T-helper 2 cell treated with Interferon-gamma antibody and Interleukin-4, amounts not matched to agents 5 μg/mL and 100 μg/mL, for 36 hours (primary cell): ENCODE measurements around the gene NKX1-1.

Experiments used
- DNase-seq: peaks from one replicate; pipeline ENCODE4 v3.0.0; 2021; ENCODE audit warnings: low spot score
- H3K27ac Mint-ChIP-seq: one replicate; pipeline ENCODE4 v1.8.0; 2021; ENCODE audit warnings: mild to moderate bottlenecking, mixed read lengths
- H3K27me3 Mint-ChIP-seq: one replicate; pipeline ENCODE4 v1.8.0; 2021; ENCODE audit warnings: low read depth, mixed read lengths
- H3K36me3 Mint-ChIP-seq: one replicate; pipeline ENCODE4 v1.8.0; 2021; ENCODE audit warnings: low read depth, mixed read lengths
- H3K4me1 Mint-ChIP-seq: one replicate; pipeline ENCODE4 v1.8.0; 2021; ENCODE audit warnings: low read depth, mixed read lengths
- H3K4me3 Mint-ChIP-seq: one replicate; pipeline ENCODE4 v1.8.0; 2022; ENCODE audit warnings: mild to moderate bottlenecking, moderate library complexity, mixed read lengths
- H3K9me3 Mint-ChIP-seq: one replicate; pipeline ENCODE4 v1.8.0; 2021; ENCODE audit warnings: mixed read lengths

The NKX1-1 gene

GRCh38 chr4:1403591-1404572 is 2.4 kb downstream of the NKX1-1 start:
- Mint-ChIP-seq H3K4me1 (no peaks in the 10 kb centered on the region), H3K9me3 (no peaks in the 10 kb centered on the region), H3K27ac (no peak overlapping the region), H3K27me3 (peaks cover 40% of the 10 kb centered on the region), H3K36me3 (peaks cover 2% of the 10 kb centered on the region), H3K4me3 (no peak overlapping the region)
- no peak for DNase-seq

- Mint-ChIP-seq H3K9me3 (peaks cover 3% of the 10 kb centered on the region), H3K27me3 (peaks cover 33% of the 10 kb centered on the region), H3K4me3 (no peak overlapping the region), H3K36me3 (peaks cover 5% of the 10 kb centered on the region), H3K27ac (no peak overlapping the region), H3K4me1 (no peaks in the 10 kb centered on the region)
- no peak for DNase-seq
Observed at GRCh38 chr4:1403177-1403583, 3.1 kb downstream of the NKX1-1 start.

DNA sequence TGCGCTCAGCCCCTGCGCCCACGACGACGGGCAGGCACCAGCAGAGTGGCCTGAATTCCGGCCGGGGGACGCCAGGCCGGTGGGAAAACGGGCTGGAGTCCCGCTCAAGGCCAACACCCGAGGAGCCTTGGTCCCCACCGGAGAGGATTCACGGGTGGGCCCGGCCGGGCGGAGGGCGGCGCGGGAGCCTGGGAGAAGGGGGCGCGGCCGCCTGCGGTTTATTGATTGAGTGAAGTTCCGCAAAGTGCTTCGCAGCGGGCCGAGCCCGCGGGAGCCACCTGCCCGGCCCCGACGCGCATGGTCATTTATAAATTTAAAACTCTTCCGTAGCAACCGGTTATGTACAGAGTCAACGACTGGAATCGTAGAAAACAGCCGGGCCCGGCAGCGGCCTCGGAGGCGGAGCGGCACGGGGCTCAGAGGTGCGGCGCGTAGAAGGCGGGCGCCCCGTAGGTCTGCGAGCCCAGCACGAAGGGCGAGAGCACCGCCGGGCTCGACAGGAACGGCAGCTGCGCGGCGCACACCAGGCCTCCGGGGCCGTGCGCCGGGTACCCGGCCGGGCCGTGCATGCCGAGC is 3.6 kb downstream of the NKX1-1 start:
- no peaks in the 10 kb centered on the region for H3K4me1 Mint-ChIP-seq
- peaks cover 3% of the 10 kb centered on the region for H3K9me3 Mint-ChIP-seq
- H3K27me3 Mint-ChIP-seq: peaks cover 31% of the 10 kb centered on the region
- no peak overlapping the region for H3K27ac Mint-ChIP-seq
- H3K4me3 Mint-ChIP-seq: no peak overlapping the region
- DNase-seq: no peak
- peaks cover 5% of the 10 kb centered on the region for H3K36me3 Mint-ChIP-seq

DNA sequence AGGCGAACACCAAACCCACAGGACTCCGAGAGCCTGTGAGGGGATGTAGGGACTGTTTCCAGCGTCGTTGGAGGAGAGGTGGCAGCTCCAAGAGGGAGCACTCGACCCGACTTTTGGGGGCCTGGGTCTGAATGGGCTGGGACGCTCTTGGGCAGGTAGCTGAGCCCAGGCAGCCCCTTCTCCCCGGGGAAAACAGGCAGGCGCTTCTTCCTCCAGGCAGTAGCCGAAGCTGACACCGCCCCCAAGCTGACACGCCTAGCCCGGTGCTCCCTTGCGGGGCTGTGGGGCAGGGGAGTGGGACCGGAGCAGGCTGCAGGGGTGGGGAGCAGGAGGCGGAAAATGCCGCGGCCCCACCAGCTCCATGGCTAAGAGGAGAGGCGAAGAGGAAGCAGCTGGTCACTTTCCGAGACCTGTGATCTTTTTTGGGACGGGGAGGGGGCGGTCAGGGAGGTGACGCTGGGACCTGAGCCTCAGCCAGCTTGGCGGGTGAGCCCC is 4.2 kb downstream of the NKX1-1 start:
- peaks cover 26% of the 10 kb centered on the region for H3K27me3 Mint-ChIP-seq
- no peak overlapping the region for H3K4me3 Mint-ChIP-seq
- H3K4me1 Mint-ChIP-seq: no peaks in the 10 kb centered on the region
- H3K9me3 Mint-ChIP-seq: peaks cover 3% of the 10 kb centered on the region
- H3K27ac Mint-ChIP-seq: no peak overlapping the region
- DNase-seq: no peak
- peaks cover 5% of the 10 kb centered on the region for H3K36me3 Mint-ChIP-seq

- Mint-ChIP-seq H3K9me3 (peaks cover 6% of the 10 kb centered on the region), H3K27me3 (peaks cover 25% of the 10 kb centered on the region), H3K27ac (no peak overlapping the region), H3K4me3 (no peak overlapping the region), H3K4me1 (no peaks in the 10 kb centered on the region), H3K36me3 (peaks cover 8% of the 10 kb centered on the region)
- DNase-seq: no peak
Observed at GRCh38 chr4:1401409-1402020, 4.7 kb downstream of the NKX1-1 start.

DNA sequence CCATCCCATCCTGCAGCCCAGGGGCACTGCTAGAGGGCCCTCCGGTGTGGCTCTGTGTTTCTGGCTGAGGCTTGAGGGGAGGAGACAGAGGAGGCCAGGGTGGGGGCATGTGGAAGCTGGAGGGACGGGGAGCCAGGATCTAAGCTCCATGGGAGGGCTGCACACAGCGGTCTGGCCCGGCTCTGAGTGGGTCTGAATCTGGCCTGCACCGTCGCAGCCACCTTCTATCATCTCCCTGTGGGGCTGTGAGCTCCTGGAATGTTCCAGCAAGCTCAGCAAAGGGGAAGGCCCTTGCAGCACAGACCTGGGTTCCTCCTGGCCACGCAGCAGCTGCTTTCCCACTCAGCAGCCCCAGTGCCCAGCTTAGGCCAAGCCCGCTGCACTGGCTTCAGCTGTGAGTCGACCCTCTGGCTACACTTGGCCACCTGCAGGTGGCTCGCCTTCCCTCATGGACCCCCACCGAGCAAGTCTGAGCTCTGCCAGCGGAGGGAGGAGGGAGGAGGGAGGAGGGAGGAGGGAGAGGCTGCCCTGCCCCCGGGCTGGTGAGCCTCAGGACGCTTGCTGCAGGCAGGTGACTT is 5.3 kb downstream of the NKX1-1 start:
- Mint-ChIP-seq H3K27me3 (peaks cover 25% of the 10 kb centered on the region), H3K9me3 (peaks cover 10% of the 10 kb centered on the region), H3K4me3 (no peak overlapping the region), H3K36me3 (peaks cover 8% of the 10 kb centered on the region), H3K27ac (no peak overlapping the region), H3K4me1 (no peaks in the 10 kb centered on the region)
- no peak for DNase-seq

- Mint-ChIP-seq H3K4me1 (no peaks in the 10 kb centered on the region), H3K27ac (no peak overlapping the region), H3K27me3 (peaks cover 24% of the 10 kb centered on the region), H3K4me3 (no peak overlapping the region), H3K9me3 (peaks cover 14% of the 10 kb centered on the region), H3K36me3 (peaks cover 9% of the 10 kb centered on the region)
- DNase-seq: no peak
Observed at GRCh38 chr4:1400191-1400805, 5.9 kb downstream of the NKX1-1 start.

- no peak overlapping the region for H3K4me3 Mint-ChIP-seq
- DNase-seq: no peak
- peaks cover 19% of the 10 kb centered on the region for H3K27me3 Mint-ChIP-seq
- H3K36me3 Mint-ChIP-seq: peaks cover 8% of the 10 kb centered on the region
- no peak overlapping the region for H3K27ac Mint-ChIP-seq
- peaks cover 14% of the 10 kb centered on the region for H3K9me3 Mint-ChIP-seq
- no peaks in the 10 kb centered on the region for H3K4me1 Mint-ChIP-seq
Observed at GRCh38 chr4:1399508-1400190, 6.6 kb downstream of the NKX1-1 start.

DNA sequence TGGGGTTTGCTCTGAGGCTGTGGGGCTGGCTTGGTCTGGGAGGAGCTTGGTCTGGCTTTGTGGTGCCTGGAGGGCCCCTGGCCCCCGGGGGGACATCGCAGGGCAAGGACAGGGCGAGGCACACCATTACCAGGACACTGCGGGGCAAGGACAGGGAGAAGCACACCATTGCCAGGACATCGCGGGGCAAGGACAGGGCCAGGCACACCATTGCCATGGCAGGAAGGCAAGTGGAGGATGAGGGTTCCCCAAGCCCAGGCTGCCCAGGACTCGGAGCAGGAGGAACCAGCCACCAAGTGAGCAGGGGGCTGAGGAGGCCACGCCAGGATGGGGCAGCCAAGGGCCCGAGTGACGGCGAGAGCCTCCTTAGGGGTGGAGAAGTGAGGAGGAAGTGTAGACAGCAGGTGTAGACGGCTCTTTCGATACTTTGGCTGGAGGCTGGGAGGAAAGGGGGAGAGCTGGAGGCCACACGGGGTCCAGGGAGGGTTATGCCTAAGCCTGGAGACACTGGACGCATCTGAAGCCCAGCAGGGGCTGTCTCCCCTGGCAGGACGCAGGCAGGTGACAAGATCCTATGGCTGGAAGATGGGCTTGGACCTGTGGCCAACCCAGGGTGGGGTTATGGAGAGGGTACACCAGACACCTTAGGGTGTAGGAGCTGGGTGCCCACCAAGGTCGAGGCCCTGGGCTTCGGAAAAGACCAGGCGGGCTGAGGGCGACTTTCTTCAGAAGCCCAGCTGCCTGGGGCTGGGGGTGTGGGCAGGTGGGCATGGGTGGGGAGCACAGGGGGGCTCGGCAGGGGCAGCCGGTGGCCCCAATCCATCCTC is 7.3 kb downstream of the NKX1-1 start:
- Mint-ChIP-seq H3K36me3 (peaks cover 8% of the 10 kb centered on the region), H3K4me1 (no peaks in the 10 kb centered on the region), H3K4me3 (no peak overlapping the region), H3K27me3 (peaks cover 15% of the 10 kb centered on the region), H3K9me3 (peaks cover 19% of the 10 kb centered on the region), H3K27ac (no peak overlapping the region)
- DNase-seq: no peak

DNA sequence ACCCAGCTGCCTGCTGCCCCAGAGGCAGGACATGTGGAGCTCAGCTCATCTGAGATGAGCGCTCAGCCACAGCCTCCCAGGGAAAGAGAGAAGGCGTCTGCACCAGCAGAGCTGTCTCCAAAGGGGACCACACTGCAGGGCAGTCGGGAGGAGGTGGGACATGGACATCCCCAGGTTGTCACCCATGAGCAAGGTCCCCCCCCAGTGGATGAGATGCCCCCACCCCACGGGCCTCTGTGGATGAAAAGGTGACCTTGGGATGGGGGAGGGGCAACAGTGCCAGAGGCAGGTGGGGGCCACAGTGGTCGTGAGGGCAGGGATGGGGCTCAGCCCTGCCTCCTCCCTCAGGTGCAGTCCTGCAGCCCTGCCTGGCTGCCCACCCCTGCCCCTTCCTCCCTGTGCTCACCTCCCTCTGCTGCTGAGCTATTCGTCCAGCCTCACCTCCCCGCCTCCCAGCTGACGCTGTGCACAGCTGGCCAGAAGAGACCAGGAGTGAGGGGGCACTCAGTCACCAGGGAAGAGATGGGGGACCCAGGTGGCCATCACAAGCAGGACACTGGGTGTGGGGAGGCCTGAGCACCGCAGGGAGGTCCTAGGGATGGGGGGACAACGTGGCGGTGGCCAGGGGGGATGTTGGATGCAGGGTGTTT is 9.3 kb downstream of the NKX1-1 start:
- DNase-seq: no peak
- H3K9me3 Mint-ChIP-seq: peaks cover 22% of the 10 kb centered on the region
- peaks cover 10% of the 10 kb centered on the region for H3K36me3 Mint-ChIP-seq
- no peak overlapping the region for H3K4me3 Mint-ChIP-seq
- H3K27ac Mint-ChIP-seq: no peak overlapping the region
- H3K4me1 Mint-ChIP-seq: no peaks in the 10 kb centered on the region
- H3K27me3 Mint-ChIP-seq: peaks cover 5% of the 10 kb centered on the region

- H3K4me1 Mint-ChIP-seq: no peaks in the 10 kb centered on the region
- peaks cover 22% of the 10 kb centered on the region for H3K9me3 Mint-ChIP-seq
- no peak for DNase-seq
- no peaks in the 10 kb centered on the region for H3K27me3 Mint-ChIP-seq
- no peak overlapping the region for H3K27ac Mint-ChIP-seq
- H3K4me3 Mint-ChIP-seq: no peak overlapping the region
- peaks cover 10% of the 10 kb centered on the region for H3K36me3 Mint-ChIP-seq
Observed at GRCh38 chr4:1395941-1396805, 10.1 kb downstream of the NKX1-1 start.
